Muscle layer of duodenum (tissue), 2 donors: ENCODE results near the gene LILRA5.
"Not testable (repeated sequence)": the region's sequence is repeated elsewhere in the genome, so short reads cannot be mapped to it uniquely, and the experiment has no call there.

Source experiments
- H3K27ac ChIP-seq: one replicate; pipeline ENCODE4 v1.7.0; 2013; ENCODE audit warnings: mild to moderate bottlenecking, low read length
- H3K27me3 ChIP-seq: one replicate; pipeline ENCODE4 v1.7.0; 2013; ENCODE audit warnings: low read depth, mild to moderate bottlenecking, control low read depth, low read length
- H3K36me3 ChIP-seq, 2 donors: one replicate each; pipeline ENCODE4 v1.7.0; 2013; ENCODE audit warnings: low read length in 2 of 2, control low read depth in 1 of 2, mild to moderate bottlenecking in 1 of 2; ENCODE audit not compliant: insufficient read depth in 2 of 2, control insufficient read depth in 1 of 2
- H3K4me1 ChIP-seq, 2 donors: one replicate each; pipeline ENCODE4 v1.7.0; 2013; ENCODE audit warnings: low read length in 2 of 2, mild to moderate bottlenecking in 2 of 2, control low read depth in 1 of 2, moderate library complexity in 1 of 2; ENCODE audit not compliant: insufficient read depth in 2 of 2, control insufficient read depth in 1 of 2
- H3K4me3 ChIP-seq, 2 donors: one replicate each; pipeline ENCODE4 v1.7.0; 2013; ENCODE audit warnings: low read length in 2 of 2, low read depth in 1 of 2, mild to moderate bottlenecking in 1 of 2
- H3K9me3 ChIP-seq, 2 donors: one replicate each; pipeline ENCODE4 v1.7.0; 2013; ENCODE audit warnings: low read length in 2 of 2, control low read depth in 1 of 2, mild to moderate bottlenecking in 1 of 2; ENCODE audit not compliant: control insufficient read depth in 1 of 2
- donor health status: healthy.

Gene LILRA5

GRCh38 chr19:54312436-54313377 is at the start of gene LILRA5:
LILRA5 (minus strand) TSS chr19:54313166; CDS start chr19:54313019, 147 bp downstream.
- H3K4me1 ChIP-seq: no peaks in the 10 kb centered on the region
- no peaks in the 10 kb centered on the region for H3K27me3 ChIP-seq
- no peaks in the 10 kb centered on the region for H3K9me3 ChIP-seq
- no peak within 1 kb of the TSS for H3K27ac ChIP-seq
- H3K4me3 ChIP-seq: peak within 1 kb of the TSS in 1 of 2 donors; percentile 40
- H3K36me3 ChIP-seq: no peaks in the 10 kb centered on the region

GRCh38 chr19:54361680-54362422 is 48.9 kb upstream of the LILRA5 start:
- not testable (repeated sequence) for H3K4me1 ChIP-seq, H3K27me3 ChIP-seq, H3K4me3 ChIP-seq, H3K27ac ChIP-seq, H3K36me3 ChIP-seq, H3K9me3 ChIP-seq

GRCh38 chr19:54359149-54359820 is 46.3 kb upstream of the LILRA5 start:
- H3K4me1 ChIP-seq, H3K36me3 ChIP-seq, H3K9me3 ChIP-seq, H3K27me3 ChIP-seq, H3K4me3 ChIP-seq, H3K27ac ChIP-seq: not testable (repeated sequence)

GRCh38 chr19:54357381-54357780 is 44.4 kb upstream of the LILRA5 start:
- Histone ChIP-seq H3K4me1 (no peaks in the 10 kb centered on the region), H3K4me3 (no peak overlapping the region), H3K9me3 (no peaks in the 10 kb centered on the region), H3K36me3 (no peaks in the 10 kb centered on the region), H3K27ac (no peak overlapping the region), H3K27me3 (no peaks in the 10 kb centered on the region)

- H3K36me3 ChIP-seq: no peaks in the 10 kb centered on the region
Measured at GRCh38 chr19:54356444-54357056, 43.6 kb upstream of the LILRA5 start.

GRCh38 chr19:54355675-54356074 is 42.7 kb upstream of the LILRA5 start:
- no peaks in the 10 kb centered on the region for H3K36me3 ChIP-seq
- no peak overlapping the region for H3K27ac ChIP-seq
- H3K27me3 ChIP-seq: no peaks in the 10 kb centered on the region
- H3K4me1 ChIP-seq: no peaks in the 10 kb centered on the region
- no peaks in the 10 kb centered on the region for H3K9me3 ChIP-seq
- H3K4me3 ChIP-seq: no peak overlapping the region

More at GRCh38 chr19:54356444-54357056, 43.6 kb upstream of the LILRA5 start:
- no peak overlapping the region for H3K4me3 ChIP-seq
- no peaks in the 10 kb centered on the region for H3K27me3 ChIP-seq
- H3K27ac ChIP-seq: no peak overlapping the region
- H3K9me3 ChIP-seq: no peaks in the 10 kb centered on the region
- H3K4me1 ChIP-seq: no peaks in the 10 kb centered on the region

GRCh38 chr19:54354761-54355160 is 41.8 kb upstream of the LILRA5 start:
- Histone ChIP-seq H3K9me3 (no peaks in the 10 kb centered on the region), H3K27ac (no peak overlapping the region), H3K4me3 (no peak overlapping the region), H3K4me1 (no peaks in the 10 kb centered on the region), H3K27me3 (no peaks in the 10 kb centered on the region), H3K36me3 (no peaks in the 10 kb centered on the region)

GRCh38 chr19:54352546-54352945 is 39.6 kb upstream of the LILRA5 start:
- Histone ChIP-seq H3K9me3 (no peaks in the 10 kb centered on the region), H3K36me3 (no peaks in the 10 kb centered on the region), H3K4me3 (no peak overlapping the region), H3K27ac (no peak overlapping the region), H3K27me3 (no peaks in the 10 kb centered on the region), H3K4me1 (no peaks in the 10 kb centered on the region)

- H3K36me3 ChIP-seq: no peaks in the 10 kb centered on the region
- no peaks in the 10 kb centered on the region for H3K4me1 ChIP-seq
- H3K9me3 ChIP-seq: no peaks in the 10 kb centered on the region
- no peak overlapping the region for H3K27ac ChIP-seq
- H3K27me3 ChIP-seq: no peaks in the 10 kb centered on the region
- H3K4me3 ChIP-seq: no peak overlapping the region
Measured at GRCh38 chr19:54352041-54352440, 39.1 kb upstream of the LILRA5 start.

- H3K9me3 ChIP-seq: no peaks in the 10 kb centered on the region
- H3K27ac ChIP-seq: no peak overlapping the region
- H3K36me3 ChIP-seq: no peaks in the 10 kb centered on the region
- no peak overlapping the region for H3K4me3 ChIP-seq
- H3K4me1 ChIP-seq: no peaks in the 10 kb centered on the region
- no peaks in the 10 kb centered on the region for H3K27me3 ChIP-seq
Measured at GRCh38 chr19:54351474-54351873, 38.5 kb upstream of the LILRA5 start.

- Histone ChIP-seq H3K27me3 (no peaks in the 10 kb centered on the region), H3K4me1 (no peaks in the 10 kb centered on the region), H3K9me3 (no peaks in the 10 kb centered on the region), H3K27ac (no peak overlapping the region), H3K4me3 (no peak overlapping the region), H3K36me3 (no peaks in the 10 kb centered on the region)
Measured at GRCh38 chr19:54345938-54346386, 33.0 kb upstream of the LILRA5 start.
